Breast epithelium (tissue), 4 donors: ENCODE data around the gene CTSE. TPM values are rescaled to one million over a fixed set of nuclear protein-coding genes. Genes with fewer than 3 reads are reported as not detected.
"Not testable (repeated sequence)": the region's sequence is repeated elsewhere in the genome, so short reads cannot be mapped to it uniquely, and the experiment has no call there.

ENCODE experiments used
- DNase-seq, 2 donors: peaks; one replicate each; pipeline ENCODE4 v3.0.0-alpha.2; 2019; ENCODE audit warnings: low spot score in 2 of 2
- H3K27ac ChIP-seq, 2 donors: fragments of 200-600 bp; sonication (generic) in 1 of 2; one replicate each; pipeline ENCODE4 v1.5.1; 2016 to 2019; ENCODE audit warnings: mild to moderate bottlenecking in 1 of 2
- H3K27me3 ChIP-seq, 2 donors: fragments of 200-600 bp; sonication (generic) in 1 of 2; one replicate each; pipeline versions ENCODE4 v1.5.1 to v1.6.0; 2017 to 2019; ENCODE audit warnings: control low read depth in 1 of 2, mild to moderate bottlenecking in 1 of 2
- H3K36me3 ChIP-seq: fragments of 200-600 bp; one replicate; pipeline ENCODE4 v1.5.1; 2019
- H3K4me1 ChIP-seq, 2 donors: fragments of 200-600 bp; sonication (generic); one replicate each; pipeline ENCODE4 v1.5.1; 2016 to 2019; ENCODE audit warnings: control low read depth in 1 of 2
- H3K4me3 ChIP-seq, 3 donors: fragments of 200-600 bp; sonication (generic); 1 replicate in 2 of 3; 2 replicates in 1 of 3; pipeline ENCODE4 v1.5.1; 2016 to 2019; ENCODE audit warnings: mild to moderate bottlenecking in 3 of 3, moderate library complexity in 2 of 3
- H3K9me3 ChIP-seq, 2 donors: fragments of 200-600 bp; sonication (generic) in 1 of 2; one replicate each; pipeline ENCODE4 v1.5.1; 2016 to 2019; ENCODE audit warnings: control low read depth in 1 of 2
- POLR2A ChIP-seq: fragments of 450-650 bp; IDR thresholded peaks from one replicate; pipeline ENCODE4 v1.6.1; 2016; ENCODE audit warnings: antibody characterized with exemption, mild to moderate bottlenecking, moderate library complexity
- POLR2AphosphoS5 ChIP-seq, 3 donors: sonication (generic); formaldehyde crosslinking; IDR thresholded peaks; one replicate each; pipeline ENCODE4 v1.6.1; 2017; ENCODE audit warnings: antibody characterized with exemption in 3 of 3
- intact Hi-C: fragments of 100-400 bp; cut with DNase I; formaldehyde crosslinking; loops from one replicate; pipeline ENCODE4 v1.15.1; 2023; ENCODE audit warnings: low total_unique reads
- total RNA-seq, 3 donors: library from RNA; depleted of rRNA; stranded (reverse); fragments of >200 nt; gene quantifications; one replicate each; pipeline ENCODE4 v1.1.0, GENCODE V29; 2016
- TF ChIP-seq, protein P1 (sequence below), 3 donors: fragments of 450-650 bp; IDR thresholded peaks; one replicate each; pipeline ENCODE4 v1.5.1; 2016 to 2017; ENCODE audit warnings: antibody characterized with exemption in 3 of 3, mild to moderate bottlenecking in 3 of 3, moderate library complexity in 3 of 3

CTSE gene
- total RNA-seq, 3 donors from 2014 or later, result under 0.01 TPM; not detected in 2

DNA sequence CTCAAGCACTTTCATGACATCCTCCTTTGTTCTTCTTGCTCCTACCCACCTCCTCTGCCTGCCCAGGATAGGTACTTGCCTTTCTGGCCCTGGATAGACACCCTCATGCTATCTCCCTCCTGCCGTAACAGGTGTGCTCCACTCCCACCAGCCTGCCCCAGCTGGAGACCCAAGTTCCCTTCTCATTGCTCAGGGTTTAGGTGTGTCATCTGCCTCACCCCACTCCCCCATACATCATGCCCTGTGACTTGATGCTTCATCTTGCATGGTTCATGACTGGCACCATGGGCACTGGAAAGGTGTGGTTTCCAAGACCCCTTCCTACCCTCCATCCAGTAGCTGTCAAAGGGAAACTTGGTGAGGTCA is 35.2 kb upstream of the CTSE start:
- Histone ChIP-seq H3K4me3 (no peak overlapping the region), H3K36me3 (no peaks in the 10 kb centered on the region), H3K27me3 (no peaks in the 10 kb centered on the region), H3K9me3 (no peaks in the 10 kb centered on the region), H3K27ac (no peak overlapping the region), H3K4me1 (no peaks in the 10 kb centered on the region)
- no peak for DNase-seq
- TF ChIP-seq POLR2A, result no peak
- TF ChIP-seq, protein P1, sequence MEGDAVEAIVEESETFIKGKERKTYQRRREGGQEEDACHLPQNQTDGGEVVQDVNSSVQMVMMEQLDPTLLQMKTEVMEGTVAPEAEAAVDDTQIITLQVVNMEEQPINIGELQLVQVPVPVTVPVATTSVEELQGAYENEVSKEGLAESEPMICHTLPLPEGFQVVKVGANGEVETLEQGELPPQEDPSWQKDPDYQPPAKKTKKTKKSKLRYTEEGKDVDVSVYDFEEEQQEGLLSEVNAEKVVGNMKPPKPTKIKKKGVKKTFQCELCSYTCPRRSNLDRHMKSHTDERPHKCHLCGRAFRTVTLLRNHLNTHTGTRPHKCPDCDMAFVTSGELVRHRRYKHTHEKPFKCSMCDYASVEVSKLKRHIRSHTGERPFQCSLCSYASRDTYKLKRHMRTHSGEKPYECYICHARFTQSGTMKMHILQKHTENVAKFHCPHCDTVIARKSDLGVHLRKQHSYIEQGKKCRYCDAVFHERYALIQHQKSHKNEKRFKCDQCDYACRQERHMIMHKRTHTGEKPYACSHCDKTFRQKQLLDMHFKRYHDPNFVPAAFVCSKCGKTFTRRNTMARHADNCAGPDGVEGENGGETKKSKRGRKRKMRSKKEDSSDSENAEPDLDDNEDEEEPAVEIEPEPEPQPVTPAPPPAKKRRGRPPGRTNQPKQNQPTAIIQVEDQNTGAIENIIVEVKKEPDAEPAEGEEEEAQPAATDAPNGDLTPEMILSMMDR (IDR thresholded peaks at IDR 0.05), result no peak
- no peak for TF ChIP-seq POLR2AphosphoS5 (IDR thresholded peaks at IDR 0.05)
- intact Hi-C loops, result no loop called here

DNA sequence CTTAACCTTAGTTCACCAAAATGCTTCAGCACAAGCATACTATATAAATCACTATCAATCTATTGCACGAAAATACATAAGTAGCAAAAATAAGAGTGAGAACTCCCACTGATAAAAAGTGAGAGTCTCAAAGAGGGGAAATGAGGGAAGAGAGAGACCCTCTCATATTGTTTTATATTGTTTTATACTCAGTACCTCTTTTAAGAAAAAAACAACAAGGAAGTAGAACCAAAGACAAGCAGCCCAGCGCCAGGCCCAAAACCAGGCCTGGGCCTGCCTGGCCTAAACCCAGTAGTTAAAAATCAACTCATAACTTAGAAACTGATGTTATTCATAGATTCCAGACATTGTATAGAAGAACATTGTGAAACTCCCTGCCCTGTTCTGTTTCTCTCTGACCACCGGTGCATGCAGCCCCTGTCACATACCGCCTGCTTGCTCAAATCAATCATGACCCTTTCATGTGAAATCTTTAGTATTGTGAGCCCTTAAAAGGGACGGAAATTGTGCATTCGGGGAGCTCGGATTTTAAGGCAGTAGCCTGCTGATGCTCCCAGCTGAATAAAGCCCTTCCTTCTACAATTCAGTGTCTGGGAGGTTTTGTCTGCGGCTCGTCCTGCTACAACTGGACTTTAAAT is 34.7 kb upstream of the CTSE start:
- H3K4me1 ChIP-seq, H3K36me3 ChIP-seq, H3K27me3 ChIP-seq, intact Hi-C loops, H3K4me3 ChIP-seq, DNase-seq, H3K9me3 ChIP-seq, H3K27ac ChIP-seq: not testable (repeated sequence)

DNA sequence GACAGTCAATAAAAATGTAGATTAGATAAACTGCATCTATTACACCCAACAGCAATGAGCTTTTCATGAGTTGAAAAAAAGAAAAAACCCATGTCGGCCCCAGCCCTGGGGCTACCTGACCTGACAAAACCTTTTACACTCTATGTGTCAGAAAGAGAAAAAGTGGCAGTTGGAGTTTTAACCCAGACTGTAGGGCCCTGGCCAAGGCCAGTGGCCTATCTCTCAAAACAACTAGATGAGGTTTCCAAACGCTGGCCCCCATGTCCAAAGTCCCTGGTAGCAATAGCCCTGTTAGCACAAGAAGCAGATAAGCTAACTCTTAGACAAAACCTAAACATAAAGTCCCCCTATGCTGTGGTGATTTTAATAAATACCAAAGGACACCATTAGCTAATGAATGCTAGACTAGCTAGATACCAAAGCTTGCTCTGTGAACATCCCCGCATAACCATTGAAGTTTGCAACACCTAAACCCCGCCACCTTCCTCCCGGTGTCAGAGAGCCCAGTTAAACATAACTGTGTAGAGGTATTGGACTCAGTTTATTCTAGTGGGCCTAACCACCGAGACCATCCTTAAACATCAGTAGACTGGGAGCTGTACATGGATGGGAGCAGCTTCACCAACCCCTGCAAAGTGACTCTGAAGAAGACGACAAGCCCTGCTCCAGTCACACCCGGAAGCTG is 32.1 kb upstream of the CTSE start:
- H3K27me3 ChIP-seq, H3K4me3 ChIP-seq, H3K27ac ChIP-seq, H3K9me3 ChIP-seq, H3K36me3 ChIP-seq, DNase-seq, intact Hi-C loops, H3K4me1 ChIP-seq: not testable (repeated sequence)

DNA sequence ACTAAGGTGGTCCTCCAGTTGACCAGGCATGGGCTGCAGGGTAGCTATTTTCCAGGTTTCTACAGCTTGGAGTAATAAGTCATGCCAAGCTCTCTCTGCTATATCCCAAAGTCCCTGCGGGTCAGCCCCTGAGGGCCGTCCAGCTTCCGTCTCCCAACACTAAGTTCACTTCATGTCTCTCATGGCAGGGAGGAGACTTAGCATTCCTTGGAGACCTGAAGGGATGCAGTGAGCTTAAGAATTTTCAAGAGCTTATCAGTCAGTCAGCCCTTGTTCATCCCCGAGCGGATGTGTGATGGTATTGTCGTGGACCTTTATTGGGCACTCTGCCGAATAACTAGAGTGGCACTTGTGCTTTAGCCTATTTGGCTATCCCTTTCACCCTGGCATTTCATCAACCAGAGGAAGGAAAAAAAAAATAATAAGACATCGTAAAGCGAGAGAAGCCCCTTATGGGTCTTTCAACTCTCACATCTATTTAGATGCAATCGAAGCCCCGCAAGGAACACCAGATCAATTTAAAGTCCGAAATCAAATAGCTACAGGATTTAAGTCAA is 31.5 kb upstream of the CTSE start:
- H3K36me3 ChIP-seq, H3K27me3 ChIP-seq, DNase-seq, H3K9me3 ChIP-seq, H3K27ac ChIP-seq, H3K4me1 ChIP-seq, H3K4me3 ChIP-seq, intact Hi-C loops: not testable (repeated sequence)

DNA sequence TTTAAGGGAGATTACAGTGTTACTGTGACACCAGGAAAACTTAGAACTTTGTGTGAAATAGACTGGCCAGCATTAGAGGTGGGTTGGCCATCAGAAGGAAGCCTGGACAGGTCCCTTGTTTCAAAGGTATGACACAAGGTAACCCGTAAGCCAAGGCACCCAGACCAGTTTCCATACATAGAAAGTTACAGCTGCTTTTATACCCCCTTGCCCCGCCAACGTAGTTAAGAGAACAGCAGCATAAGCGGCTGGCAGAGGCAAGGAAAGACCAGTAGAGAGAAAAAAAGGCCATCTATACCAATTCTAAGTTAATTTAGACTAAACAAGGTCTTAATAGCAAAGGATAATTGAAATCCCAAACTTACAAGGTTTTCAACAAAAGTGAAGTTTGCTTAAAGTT is 29.9 kb upstream of the CTSE start:
- H3K4me3 ChIP-seq, H3K27ac ChIP-seq, H3K4me1 ChIP-seq, H3K9me3 ChIP-seq, H3K36me3 ChIP-seq, DNase-seq, H3K27me3 ChIP-seq, intact Hi-C loops: not testable (repeated sequence)

DNA sequence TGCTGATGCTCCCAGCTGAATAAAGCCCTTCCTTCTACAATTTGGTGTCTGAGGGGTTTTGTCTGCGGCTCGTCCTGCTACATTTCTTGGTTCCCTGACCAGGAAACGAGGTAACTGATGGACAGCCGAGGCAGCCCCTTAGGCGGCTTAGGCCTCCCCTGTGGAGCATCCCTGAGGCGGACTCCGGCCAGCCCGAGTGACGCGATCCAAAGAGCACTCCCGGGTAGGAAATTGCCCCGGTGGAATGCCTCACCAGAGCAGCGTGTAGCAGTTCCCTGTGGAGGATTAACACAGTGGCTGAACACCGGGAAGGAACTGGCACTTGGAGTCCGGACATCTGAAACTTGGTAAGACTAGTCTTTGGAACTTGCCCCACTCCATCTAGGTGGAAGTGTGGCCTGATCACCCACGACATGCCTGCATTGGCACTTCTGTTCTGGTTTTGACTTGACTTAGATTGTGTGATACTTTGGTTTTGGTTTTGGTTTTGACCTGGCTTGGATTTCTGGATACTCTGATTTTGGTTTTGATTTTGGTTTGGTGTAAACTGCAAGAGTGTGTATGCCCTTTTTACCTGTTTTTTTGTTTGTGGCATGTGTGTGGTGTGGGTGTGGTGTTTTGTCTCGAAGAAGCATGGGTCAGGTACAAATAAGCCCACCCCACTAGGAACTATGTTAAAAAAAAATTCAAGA is 29.4 kb upstream of the CTSE start, which contains the start of gene RHEX:
Gene RHEX (plus strand): TSS at position 255 of the 692 bp plus-strand sequence. CDS start 44,656 bp downstream, outside the sequence.
- H3K9me3 ChIP-seq, H3K27me3 ChIP-seq, H3K4me1 ChIP-seq, H3K27ac ChIP-seq, intact Hi-C loops, DNase-seq, H3K36me3 ChIP-seq, H3K4me3 ChIP-seq: not testable (repeated sequence)

DNA sequence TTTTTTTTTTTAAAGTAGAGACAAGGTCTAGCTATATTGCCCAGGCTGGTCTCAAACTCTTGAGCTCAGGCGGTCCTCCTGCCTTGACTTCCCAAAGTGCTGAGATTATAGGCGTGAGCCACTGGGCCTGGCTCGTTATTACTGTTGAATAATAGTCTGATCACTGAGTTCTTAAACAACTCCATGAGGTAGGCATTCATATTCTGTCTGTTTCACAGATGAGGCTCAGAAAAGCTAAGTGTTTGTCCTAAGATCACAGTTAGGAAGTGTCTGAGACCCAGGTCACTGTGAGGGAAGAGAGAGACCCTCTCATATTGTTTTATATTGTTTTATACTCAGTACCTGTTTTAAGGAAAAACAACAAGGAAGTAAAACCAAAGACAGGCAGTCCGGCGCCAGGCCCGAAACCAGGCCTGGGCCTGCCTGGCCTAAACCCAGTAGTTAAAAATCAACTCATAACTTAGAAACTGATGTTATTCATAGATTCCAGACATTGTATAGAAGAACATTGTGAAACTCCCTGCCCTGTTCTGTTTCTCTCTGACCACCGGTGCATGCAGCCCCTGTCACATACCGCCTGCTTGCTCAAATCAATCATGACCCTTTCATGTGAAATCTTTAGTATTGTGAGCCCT is 28.7 kb upstream of the CTSE start:
- not testable (repeated sequence) for H3K36me3 ChIP-seq, H3K27ac ChIP-seq, H3K4me1 ChIP-seq

More for the DNA sequence above, 28.7 kb upstream of the CTSE start:
- intact Hi-C loops, DNase-seq, H3K27me3 ChIP-seq, H3K9me3 ChIP-seq, H3K4me3 ChIP-seq: not testable (repeated sequence)
